ENCODE data around the gene ZC3H18.

The ZC3H18 gene

GRCh38 chr16:88561485-88562359 is 8.5 kb upstream of the ZC3H18 start:
- TF ChIP-seq CTCF (conservative IDR thresholded peaks at IDR 0.05; ENCODE audit: low read depth, low read length), result peak; percentile 62
- no peak overlapping the region for H3K27ac ChIP-seq
- peaks cover 47% of the 10 kb centered on the region for H3K27me3 ChIP-seq (ENCODE audit: insufficient read depth, low read depth)
- H3K9ac ChIP-seq, result no peak overlapping the region
- no peaks in the 10 kb centered on the region for H3K36me3 ChIP-seq (ENCODE audit: insufficient read depth)
- H3K4me3 ChIP-seq (IDR thresholded peaks at IDR 0.05; ENCODE audit: insufficient read depth, low read depth, low read length), result no peak overlapping the region
- H4K20me1 ChIP-seq (ENCODE audit: insufficient read depth), result no peaks in the 10 kb centered on the region
- H2AFZ ChIP-seq (ENCODE audit: low read depth), result peak overlapping the region; percentile 19; the same call in 1 of the 2 replicates
- H3K79me2 ChIP-seq (ENCODE audit: insufficient read depth, low read depth), result no peaks in the 10 kb centered on the region
- peaks cover 3% of the 10 kb centered on the region for H3K4me1 ChIP-seq (ENCODE audit: low read depth, poor library complexity, severe bottlenecking)
- no peak overlapping the region for H3K4me2 ChIP-seq

- peaks cover under 1% of the 10 kb centered on the region for H3K4me1 ChIP-seq (ENCODE audit: low read depth, poor library complexity, severe bottlenecking)
- no peak for TF ChIP-seq CTCF (conservative IDR thresholded peaks at IDR 0.05; ENCODE audit: low read depth, low read length)
- H3K36me3 ChIP-seq (ENCODE audit: insufficient read depth), result no peaks in the 10 kb centered on the region
- no peak overlapping the region for H3K9ac ChIP-seq
- H4K20me1 ChIP-seq (ENCODE audit: insufficient read depth), result no peaks in the 10 kb centered on the region
- no peak overlapping the region for H2AFZ ChIP-seq (ENCODE audit: low read depth)
- no peak overlapping the region for H3K4me2 ChIP-seq
- peaks cover 6% of the 10 kb centered on the region for H3K79me2 ChIP-seq (ENCODE audit: insufficient read depth, low read depth)
- no peak overlapping the region for H3K27ac ChIP-seq
- H3K27me3 ChIP-seq (ENCODE audit: insufficient read depth, low read depth), result peaks cover 32% of the 10 kb centered on the region
- no peak overlapping the region for H3K4me3 ChIP-seq (IDR thresholded peaks at IDR 0.05; ENCODE audit: insufficient read depth, low read depth, low read length)
These were observed 4.0 kb upstream of the ZC3H18 start for GRCh38 chr16:88566158-88566557.

GRCh38 chr16:88568710-88569613 is 1.2 kb upstream of the ZC3H18 start:
- H2AFZ ChIP-seq (ENCODE audit: low read depth), result peak overlapping the region; percentile 96; the same call in 1 of the 2 replicates
- H3K4me3 ChIP-seq (IDR thresholded peaks at IDR 0.05; ENCODE audit: insufficient read depth, low read depth, low read length), result no peak overlapping the region
- no peak overlapping the region for H3K27ac ChIP-seq
- TF ChIP-seq CTCF (conservative IDR thresholded peaks at IDR 0.05; ENCODE audit: low read depth, low read length), result no peak
- H3K4me1 ChIP-seq (ENCODE audit: low read depth, poor library complexity, severe bottlenecking), result peaks cover 12% of the 10 kb centered on the region
- H3K4me2 ChIP-seq, result peak overlapping the region; percentile 80
- H3K9ac ChIP-seq, result no peak overlapping the region
- peaks cover 34% of the 10 kb centered on the region for H3K79me2 ChIP-seq (ENCODE audit: insufficient read depth, low read depth)
- no peaks in the 10 kb centered on the region for H4K20me1 ChIP-seq (ENCODE audit: insufficient read depth)
- no peaks in the 10 kb centered on the region; the same call in 1 of the 2 replicates for H3K36me3 ChIP-seq (ENCODE audit: insufficient read depth)
- peaks cover 14% of the 10 kb centered on the region; the same call in 1 of the 2 replicates for H3K27me3 ChIP-seq (ENCODE audit: insufficient read depth, low read depth)

- H3K79me2 ChIP-seq (ENCODE audit: insufficient read depth, low read depth), result peaks cover 38% of the 10 kb centered on the region
These were observed 604 bp upstream of the ZC3H18 start for GRCh38 chr16:88569614-88569984.

More at GRCh38 chr16:88569614-88569984, 604 bp upstream of the ZC3H18 start:
- Histone ChIP-seq H4K20me1 (ENCODE audit: insufficient read depth) (no peaks in the 10 kb centered on the region), H3K4me1 (ENCODE audit: low read depth, poor library complexity, severe bottlenecking) (peaks cover 12% of the 10 kb centered on the region), H2AFZ (ENCODE audit: low read depth) (peak overlapping the region; percentile 96), H3K4me3 (IDR thresholded peaks at IDR 0.05; ENCODE audit: insufficient read depth, low read depth, low read length) (no peak overlapping the region), H3K9ac (no peak overlapping the region), H3K36me3 (ENCODE audit: insufficient read depth) (peaks cover 3% of the 10 kb centered on the region; the same call in 1 of the 2 replicates), H3K27ac (no peak overlapping the region), H3K27me3 (ENCODE audit: insufficient read depth, low read depth) (peaks cover 8% of the 10 kb centered on the region; the same call in 1 of the 2 replicates), H3K4me2 (peak overlapping the region; percentile 80)
- no peak for TF ChIP-seq CTCF (conservative IDR thresholded peaks at IDR 0.05; ENCODE audit: low read depth, low read length)

Measured in KMS-11 (cell line).